HG03095 (cell line): Measurements from ENCODE around the gene LIX1.
"Not testable (repeated sequence)": the region's sequence is repeated elsewhere in the genome, so short reads cannot be mapped to it uniquely, and the experiment has no call there.

ENCODE experiments used
- ATAC-seq: cut with Tn5 transposase; IDR thresholded peaks from one replicate; pipeline ENCODE4 v1.9.1; 2021; ENCODE audit warnings: moderate library complexity; ENCODE audit not compliant: unreplicated experiment

The LIX1 gene

DNA sequence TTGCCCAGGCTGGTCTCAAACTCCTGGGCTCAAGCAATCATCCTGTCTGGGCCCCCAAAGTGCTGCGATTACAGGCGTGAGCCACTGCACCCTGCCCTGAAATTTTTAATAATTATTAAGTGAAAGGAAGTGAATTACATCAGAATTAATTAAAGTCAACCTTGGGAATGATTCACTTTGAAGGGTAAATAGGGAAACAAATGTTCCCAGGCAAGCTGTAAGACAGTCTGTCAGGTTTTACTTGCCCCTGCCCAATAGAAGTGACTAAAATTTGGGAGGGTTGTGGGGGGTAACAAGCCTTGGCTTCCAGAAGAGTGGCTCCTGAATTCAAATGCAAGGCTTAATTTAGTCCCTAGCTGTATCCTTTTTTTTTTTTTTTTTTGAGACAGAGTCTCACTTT is 1.3 kb upstream of the LIX1 start:
- no peak for ATAC-seq

DNA sequence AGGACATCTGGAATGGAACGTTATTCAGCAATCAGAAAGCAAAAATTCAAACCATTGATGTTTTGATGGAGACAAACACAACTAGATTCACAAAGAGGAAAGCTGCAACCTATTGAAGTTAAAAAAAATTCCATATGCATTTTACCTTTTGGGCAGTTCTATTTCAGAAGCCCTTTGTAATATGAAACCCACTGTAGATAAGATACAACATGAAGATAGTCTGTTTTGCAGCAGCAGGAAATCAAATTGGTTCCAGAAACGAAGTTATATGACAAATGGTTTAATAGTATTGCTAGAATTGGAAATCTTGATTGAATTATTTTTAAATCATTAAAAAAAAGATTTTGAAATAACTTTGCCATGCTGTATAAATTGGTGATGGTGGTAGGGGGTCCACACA is 872 bp downstream of the LIX1 start:
- ATAC-seq = no peak

DNA sequence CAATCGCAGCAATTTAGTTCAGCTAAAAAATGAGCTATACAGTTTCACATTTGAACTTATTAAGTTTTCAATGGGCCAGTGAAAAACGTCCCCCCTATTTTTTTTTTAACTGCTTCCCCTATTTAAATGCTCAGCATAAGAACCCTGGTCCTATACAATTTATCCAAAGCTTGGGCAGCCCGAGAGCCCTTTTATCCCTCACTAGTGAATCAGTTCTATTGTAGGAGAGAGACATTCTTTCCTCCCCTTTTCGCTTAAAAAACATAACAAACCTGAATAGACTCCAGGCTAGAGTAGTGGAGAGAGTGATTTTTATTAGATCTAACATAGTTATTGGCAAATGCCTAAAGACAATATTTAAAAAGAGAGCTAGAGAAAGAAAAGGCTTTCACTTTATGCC is 1.4 kb downstream of the LIX1 start:
- no peak for ATAC-seq

DNA sequence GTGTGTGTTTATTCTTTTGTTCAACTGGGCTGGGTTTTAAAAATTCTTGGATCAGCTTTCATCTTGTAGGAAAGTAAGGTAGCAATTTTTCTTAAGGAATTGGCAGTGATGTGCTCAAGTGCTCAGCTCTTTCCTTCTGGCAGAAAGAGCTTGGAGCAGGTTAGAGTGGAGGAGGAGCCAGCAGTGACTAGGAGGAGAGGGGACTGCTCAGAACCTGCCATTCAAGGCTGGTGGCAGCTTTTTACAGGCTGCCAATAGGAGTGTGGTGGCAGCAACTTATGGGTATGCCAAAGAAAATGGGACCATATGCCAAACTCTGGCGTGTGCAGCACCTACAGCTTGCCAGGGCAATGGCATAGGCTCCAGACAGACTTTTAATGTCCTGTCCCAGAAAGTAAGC is 2.2 kb downstream of the LIX1 start:
- ATAC-seq = not testable (repeated sequence)

DNA sequence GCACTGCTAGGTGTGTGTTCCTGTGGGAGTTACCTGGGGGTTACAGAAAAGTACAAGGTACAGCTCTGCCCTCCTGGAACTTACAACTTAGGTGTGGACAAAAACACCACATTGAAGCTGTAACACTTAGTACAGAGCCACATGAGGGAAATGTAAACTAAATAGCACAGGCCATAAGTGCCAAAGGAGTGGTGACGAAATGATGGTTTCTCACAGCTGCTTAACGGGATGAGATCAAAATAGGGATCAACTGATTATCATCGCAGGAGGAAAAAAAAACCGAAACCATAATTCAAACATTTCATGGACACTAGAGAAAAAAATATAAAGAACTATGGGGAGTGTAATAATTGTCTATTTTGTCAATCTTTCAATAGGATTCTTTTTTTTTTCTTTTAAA is 5.9 kb downstream of the LIX1 start:
- no peak for ATAC-seq

DNA sequence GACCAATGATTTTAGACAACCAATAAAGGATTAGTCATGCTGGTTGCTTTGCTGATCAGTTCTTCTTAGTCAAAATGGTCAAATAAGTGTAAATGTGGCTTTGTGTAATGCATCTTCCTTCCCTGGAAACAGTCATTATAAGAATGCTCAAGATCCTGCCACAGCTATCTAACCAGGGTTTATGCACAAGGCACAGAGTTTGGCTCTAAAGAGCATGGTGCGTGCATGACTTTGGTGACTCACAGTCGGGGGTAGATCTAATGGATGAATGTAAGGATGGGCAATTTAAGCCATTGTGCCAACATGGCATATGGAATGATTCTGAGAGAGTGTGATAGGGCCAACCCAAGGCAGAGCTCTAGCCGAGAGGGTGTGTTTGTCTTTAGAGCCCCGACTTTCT is 6.5 kb downstream of the LIX1 start:
- ATAC-seq = no peak

DNA sequence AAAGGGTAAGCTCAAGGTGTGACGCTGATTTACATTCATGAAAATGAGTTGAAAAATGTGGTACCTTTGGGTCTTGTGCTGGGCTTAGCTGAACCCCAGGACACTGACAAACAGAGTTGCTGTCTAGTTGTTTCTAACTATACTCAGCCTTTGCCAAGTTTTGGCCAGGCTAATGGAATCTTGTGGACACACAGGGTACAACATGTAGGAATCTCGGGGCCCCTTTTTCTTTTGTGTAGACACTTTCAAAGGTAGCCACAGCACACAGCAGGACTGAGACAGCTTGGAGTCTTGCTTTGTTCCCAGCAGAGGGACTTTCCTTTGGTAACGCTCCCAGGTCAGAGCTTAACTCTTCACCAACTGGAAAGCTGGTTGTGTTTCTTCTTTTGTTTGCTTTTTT is 7.8 kb downstream of the LIX1 start:
- no peak for ATAC-seq

DNA sequence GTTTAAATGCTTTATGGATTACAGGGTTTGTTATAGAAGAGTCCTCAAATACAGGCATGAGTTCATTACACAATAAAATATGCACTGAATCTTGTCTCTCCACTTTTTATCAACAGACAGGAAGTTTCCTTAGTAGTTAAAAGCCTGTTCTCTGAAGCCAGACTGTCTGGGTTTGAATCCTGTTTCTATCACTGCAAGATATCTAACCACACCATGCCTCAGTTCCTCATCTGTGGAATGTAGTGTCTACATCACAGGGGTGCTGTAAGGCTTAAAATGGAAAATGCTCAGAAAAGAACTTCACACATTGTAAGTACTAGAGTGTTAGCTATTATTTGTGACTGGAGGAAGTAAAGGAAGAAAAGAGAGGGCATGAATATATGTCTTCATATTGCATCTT is 9.3 kb downstream of the LIX1 start:
- ATAC-seq = no peak

DNA sequence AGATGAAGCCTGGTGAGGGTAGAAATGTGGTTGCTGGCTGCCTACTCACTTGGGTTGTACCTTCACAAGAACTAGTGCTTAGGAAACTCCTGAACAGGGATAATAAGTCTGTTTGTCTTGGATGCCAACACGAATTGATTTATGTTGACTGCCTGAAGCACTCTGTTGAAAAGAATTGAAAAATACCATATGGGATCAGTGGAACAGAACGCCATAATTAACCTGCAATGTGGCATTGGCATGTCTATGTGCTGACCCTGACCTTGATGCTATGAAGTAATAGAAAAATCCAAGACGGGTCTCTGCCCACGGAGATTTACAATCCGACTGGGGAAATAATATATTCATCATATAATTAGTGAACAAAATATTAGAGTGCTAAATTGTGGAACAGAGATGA is 10.5 kb downstream of the LIX1 start:
- ATAC-seq = no peak

DNA sequence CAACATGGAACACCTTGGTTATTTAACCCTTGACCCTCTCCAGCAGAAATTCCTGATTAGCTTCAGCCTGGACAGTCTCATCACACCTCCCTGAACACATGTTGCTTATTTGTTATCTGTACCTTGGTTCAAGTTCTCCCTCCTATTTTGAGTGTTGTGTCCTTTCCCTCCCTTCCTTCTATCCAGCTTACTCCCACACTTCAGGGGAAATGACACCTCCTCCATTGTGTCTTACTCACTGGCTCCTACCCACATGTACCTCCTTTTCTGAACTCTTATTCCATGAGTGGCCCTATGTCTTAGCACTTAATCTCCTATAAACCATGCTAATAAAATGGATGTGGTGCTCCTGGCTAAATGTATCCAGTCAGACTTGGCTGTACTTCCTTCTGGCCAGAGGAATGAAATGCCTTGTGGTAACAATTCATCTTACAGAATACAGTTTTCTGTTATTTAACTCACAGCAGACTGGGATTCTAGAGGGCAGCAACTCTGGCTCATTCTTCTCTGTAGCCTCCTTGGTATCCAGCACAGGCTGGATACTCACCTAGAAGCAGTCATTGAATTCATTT is 11.2 kb downstream of the LIX1 start:
- ATAC-seq = no peak

DNA sequence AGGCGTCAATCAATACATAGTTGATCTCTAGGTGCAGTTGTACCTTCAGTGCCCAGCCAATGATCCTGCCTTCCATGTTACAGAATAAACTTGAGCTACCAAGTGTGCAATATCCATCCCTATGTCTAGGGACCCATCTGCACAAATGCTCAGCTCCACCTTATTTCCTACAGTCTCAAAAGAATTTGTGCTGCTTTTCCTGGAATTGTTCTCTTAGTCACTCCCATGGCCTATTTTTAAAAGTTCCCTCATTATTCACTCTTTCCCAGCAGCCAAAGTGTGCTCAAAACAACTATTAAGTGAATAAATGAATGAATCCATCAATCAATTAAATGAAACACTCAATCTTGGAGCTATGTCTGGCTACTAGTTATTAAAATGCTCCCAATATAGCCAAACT is 14.7 kb downstream of the LIX1 start:
- ATAC-seq = no peak

DNA sequence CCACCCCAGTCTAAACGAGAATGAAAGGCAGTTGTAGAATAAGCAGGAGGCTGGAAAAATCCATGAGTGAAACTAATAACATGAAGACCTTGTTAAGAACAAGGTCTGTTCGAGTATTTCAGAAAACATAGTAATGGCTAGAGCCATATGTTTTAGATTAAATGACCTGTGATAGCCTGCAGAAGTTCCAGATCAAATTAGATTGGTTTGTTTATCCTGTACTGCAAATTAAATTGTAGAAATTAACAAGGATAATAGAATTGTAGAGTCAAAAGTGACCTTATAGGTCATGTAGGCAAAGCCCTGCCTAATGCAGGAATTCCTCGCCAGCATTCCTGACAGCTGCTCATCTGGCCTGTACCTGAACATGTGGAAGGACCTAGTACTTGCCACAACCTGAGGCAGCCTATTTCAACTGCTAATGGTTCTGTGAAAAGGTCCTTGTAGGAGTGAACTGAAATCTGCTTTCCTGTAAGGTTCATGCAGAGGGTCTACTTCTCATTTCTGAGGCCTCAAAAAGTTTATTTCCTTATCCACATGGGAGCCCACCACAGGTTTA is 17.2 kb downstream of the LIX1 start:
- no peak for ATAC-seq

DNA sequence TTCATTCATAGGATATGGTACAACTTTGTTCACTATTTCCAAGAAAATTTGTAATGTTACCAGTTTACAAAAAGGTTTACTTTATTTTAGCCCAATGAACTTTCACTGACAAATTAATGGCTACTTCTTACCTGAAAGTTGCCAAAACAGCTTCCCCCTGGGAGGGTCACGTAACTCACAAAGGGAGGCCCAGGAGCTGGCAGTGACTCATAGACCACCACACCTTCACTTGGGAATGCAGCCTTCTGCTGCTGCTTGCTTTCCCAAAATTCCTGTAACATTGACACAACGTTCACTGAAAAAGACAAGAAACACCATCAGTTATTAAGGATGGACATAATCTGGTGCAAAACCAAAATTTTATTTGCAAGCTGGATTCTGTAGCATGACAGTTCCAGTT is 18.1 kb downstream of the LIX1 start:
- ATAC-seq = no peak

DNA sequence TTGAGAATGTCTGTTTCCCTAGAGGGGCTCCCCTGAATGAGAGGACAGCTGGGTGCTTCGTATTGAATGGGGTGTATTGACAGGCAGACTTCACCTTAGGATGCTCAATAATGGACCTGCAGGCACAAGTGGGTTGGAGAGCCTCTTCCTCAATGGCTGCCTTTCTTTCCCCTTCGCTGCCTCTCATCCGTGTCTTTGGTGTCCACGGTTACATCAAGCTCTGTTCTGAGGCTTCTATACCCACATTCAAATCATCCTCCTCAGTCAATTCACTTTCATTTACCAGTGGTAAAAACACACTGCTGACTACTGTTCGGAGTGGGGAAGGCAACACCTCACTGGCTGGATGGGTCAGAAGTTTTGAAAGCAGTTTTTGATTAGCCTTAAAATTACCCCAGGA is 20.6 kb downstream of the LIX1 start:
- ATAC-seq = no peak

DNA sequence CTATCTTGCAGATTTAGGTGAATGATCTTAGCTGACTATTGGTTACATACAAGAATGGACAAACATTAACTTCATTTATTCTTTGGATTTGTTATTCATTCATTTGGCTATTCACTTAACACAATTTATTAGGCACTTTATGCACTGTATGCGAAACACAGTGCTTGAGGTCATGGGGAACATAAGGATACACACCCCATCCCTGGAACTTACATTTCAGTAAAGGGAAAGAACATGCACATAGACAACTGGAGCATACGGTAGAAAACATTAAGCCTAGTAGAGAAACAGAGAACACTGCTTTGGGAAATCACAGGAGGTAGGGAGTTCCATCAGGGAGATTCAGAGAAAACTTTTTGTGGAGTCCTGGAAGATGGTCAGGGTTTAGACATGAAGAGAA is 22.2 kb downstream of the LIX1 start:
- ATAC-seq = no peak

DNA sequence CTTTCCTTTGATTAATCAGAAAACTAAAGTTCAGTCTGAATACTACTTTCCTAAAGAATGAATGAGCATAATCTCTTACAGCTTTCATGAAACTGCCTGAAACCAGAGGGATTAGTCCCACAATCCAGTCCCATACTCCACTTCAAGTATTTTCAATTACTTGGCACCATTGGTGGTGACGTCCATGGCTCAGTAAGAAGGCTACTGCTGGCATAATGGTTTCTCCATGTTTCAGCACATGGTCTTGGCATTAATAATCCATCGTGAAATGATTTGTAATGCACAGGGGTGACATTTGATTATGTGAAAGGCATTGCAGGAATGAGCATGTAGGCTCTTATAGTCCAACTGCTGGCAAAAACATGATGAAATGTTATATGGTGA is 23.4 kb downstream of the LIX1 start:
- ATAC-seq = no peak

DNA sequence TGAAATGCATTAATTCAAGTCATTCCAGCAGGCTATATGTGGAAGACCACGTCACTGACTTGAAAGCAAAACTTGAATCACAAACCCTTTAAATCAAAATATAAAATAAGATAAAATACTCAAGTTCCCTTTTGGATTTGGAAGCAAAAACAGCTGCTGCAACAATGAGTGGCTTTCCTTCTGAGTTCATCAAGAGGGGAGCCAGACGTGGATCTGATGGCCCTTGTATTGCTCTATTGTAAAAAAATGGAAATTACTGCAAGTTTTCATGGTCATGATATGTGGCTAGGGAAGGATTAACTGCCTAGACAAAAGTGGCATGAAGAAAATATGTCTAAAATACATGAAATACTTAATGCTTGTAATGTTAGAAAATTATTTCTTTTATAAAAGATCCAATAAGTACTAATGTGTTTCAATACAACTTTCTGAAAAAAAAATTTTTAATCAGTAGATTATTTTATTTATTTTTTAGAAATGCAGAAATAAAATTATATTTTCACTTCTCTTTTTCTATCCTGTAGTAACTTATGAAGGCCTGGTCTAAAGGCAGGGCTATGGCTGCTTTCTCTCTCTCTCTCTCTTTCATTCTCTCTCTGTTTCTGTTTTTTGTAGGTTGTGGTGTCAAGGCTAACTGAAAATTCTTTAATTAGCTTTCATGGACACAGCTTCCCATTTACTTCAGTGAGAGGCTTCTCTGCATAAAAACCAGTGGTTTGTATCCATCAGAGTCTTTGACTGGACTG is 24.0 kb downstream of the LIX1 start:
- peak; percentile 73 for ATAC-seq

DNA sequence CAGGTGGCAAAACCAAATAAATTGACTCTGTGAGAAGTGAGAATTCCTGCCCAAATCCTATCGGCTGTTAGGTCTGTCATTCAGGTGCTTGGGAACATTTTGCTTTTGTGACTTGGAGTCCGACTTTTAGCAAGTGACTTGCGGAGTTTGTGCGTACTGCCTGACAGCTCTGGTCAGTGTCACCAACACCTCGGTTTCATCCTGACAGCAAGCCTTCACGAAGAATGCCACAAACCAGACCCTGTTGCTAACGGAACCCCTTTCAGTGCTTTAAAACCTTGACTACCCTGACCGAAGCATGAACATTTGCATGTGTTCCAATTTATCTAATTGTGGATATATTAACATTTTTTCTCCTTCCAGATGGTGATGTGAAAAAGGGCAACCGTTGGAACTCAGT is 26.5 kb downstream of the LIX1 start:
- ATAC-seq = no peak

DNA sequence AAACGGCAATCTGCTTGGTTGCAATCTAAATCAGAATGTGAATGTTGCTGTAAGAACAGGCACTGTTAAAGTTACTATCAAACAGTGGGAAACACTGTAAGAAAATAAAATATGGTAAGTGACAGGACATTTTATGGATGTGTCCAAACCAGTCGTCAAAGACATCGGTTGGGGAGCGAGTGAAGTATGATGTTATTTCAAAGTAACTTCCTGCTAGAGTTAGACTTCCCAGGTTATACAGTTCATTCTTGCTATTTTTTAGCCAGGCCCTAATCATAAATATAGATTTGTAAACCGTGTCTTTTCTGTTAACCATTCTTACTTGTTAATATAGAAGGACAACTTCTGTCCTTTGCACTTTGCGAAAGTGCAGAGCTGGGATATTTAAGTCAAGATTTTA is 30.2 kb downstream of the LIX1 start:
- no peak for ATAC-seq

DNA sequence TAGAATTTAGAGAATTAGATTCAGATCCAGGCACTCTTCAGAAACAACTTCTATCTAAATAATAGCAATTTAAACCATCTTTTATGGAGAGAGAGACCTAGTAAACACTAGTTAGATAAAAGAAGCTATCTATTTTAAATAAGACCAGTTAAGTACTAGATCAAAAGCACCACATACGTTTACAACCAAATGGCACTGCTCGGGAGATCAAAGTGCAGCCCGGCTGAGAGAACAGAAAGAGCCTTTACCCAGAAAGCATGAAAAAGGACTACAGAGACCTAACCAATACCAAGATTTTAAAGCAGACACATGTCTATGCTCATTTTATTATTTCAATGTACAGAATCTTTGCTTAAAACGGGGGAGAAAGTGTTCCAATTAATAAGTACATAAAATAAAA is 30.8 kb downstream of the LIX1 start:
- no peak for ATAC-seq

DNA sequence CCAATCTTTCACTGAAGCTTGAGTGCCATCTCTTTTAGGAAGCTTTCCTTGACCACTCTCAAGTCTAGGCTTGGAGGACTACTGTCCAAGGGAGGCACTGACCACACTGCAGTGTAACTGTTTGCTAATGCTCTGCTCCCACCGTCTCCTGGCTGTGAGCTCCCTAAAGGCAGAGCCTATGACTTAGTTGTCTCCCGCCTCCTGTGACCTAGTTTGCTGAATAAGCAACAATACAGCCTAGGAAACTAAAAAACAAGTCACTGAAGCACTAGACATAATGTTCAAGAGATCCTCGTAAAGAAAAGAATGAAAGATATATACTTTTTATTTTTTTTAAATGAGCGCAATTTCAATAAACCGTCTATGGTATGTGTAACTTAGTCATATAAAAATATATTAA is 31.4 kb downstream of the LIX1 start:
- no peak for ATAC-seq

DNA sequence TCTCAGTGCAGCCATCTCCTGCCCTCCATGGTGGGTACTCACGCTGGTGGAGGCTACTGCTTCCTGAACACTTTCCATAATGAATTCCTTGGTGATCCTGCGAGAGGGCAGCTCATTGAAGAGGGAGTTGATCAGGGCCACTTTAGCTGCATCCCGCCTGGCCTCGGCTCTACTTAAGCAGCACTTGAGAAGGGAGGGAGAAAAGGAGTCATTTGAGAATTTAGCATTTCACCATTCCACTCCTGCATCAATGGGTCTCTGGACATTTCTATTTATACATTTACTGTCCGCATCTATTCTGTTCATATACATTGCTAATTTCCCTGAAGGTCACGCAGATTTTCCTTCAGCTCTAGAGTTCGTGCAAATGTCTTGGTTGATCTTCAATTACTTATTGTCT is 35.1 kb downstream of the LIX1 start:
- no peak for ATAC-seq

DNA sequence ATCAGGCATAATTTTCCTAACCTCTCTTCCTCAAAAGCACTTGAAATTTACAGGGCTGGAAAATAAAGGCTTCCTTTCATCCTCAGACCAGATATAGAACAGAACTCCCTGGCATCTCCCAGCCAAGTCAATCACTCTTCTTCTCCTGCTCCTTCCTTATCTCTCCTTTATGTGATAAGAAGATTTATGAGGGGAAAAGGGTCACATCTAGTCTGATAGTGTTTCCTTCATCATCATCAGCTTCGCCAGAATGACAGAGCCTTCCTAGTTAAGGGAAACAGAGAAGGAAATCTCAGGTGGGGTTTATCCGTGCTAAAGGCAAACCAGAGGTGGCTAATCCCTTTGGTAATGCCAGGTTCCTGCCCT is 36.2 kb downstream of the LIX1 start:
- no peak for ATAC-seq
